NCI-H446 (cell line): Measurements from ENCODE around the gene NF2.

ENCODE experiments used
- DNase-seq, 2 experiments: peaks; one replicate each; lab custom pipeline; 2025; lab: John Stamatoyannopoulos, UW

Gene NF2

DNA sequence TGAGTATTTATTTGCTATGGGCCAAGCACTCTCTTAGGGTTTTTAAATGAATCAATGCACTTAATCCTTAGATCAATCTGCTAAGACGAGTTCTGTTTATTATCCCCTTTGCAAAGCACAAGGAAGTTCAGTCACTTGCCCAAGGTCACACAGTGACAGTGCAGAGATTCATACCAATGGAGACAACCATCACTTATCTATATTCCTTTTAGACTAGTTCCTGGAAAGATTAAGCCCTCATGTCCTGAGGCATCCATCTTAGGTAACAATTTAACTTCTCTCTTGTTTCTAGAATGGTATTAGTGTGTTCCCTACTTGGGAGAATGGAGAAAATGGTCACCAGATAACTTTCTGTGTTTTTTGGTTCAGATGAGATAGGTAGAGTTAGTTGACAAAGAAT is 28.3 kb downstream of the NF2 start:
- no peak for DNase-seq

DNA sequence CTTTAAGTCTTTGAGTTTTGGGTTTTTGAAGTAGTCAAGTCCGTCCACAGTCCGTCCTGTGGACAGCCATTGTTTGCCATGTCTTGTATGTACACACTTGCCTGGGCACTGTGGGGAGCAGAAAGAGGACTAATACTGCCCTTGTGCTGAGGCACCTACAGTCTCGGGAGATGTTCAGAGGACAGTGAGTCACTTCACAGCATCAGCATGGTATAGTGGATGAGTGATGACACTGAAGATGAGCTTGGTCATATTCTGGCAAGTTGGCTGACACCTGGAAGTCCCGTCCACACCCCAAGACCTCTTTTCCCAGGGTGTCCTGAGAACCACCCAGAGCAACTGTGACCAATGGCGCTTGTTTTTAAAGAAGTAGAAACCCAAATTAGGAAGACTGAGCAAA is 29.2 kb downstream of the NF2 start:
- DNase-seq = no peak

DNA sequence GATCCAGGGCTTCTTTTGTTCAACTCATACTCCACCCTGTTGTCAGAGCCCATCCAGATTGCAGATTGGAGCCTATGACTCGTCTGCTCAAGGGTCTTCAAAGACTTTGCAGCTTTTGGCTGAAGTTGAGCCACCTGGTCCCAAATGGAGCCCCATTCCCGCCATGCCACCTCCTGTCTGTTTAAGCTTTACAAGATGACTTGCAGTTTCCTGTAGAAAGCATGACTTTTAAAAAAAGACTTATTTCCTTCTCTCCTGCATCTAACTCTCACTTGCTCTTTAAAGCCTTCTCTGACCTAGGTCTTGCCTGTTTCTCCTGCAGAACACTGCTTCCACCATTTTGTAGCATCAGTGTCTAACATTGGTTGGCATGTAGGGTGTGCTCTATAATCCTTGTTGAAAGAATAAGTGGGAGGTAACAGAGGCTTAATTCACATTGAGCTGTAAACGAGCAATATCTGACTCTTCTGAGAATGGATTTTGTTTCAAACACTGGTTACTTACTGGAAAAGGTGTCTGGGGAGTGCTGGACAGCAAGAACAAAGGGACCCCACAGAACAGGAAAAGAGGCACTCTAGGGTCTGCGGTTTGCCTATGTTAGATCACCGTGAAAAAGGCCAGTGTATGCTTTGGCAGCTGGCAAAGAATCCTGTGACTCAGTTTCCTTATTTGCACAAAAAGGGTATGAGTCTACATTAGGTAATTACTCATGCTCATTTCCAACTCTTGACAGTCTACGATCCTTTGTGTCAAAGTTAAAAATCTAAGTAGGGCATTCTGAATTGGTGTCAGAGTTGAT is 30.3 kb downstream of the NF2 start:
- peak in 1 of 2 experiments; percentile 15 for DNase-seq

DNA sequence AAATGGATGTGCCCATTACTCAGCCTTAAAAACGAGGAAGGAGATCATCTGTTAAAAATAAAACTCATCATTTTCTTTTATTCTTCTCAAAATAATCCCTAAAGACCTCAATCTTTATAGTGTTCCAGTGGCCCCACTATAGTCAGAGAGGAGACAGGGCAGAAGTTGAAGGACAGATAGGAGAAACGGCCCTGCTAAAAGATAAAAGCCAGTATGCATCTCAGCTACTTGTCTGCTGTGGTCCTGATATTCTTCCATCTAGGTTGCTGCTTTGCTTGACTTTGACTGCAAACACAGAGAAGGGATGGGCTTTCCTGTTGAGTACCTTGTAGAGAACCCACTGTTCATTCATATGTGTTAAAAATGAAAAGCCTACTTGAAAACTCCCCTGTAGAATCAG is 31.4 kb downstream of the NF2 start:
- DNase-seq = no peak

DNA sequence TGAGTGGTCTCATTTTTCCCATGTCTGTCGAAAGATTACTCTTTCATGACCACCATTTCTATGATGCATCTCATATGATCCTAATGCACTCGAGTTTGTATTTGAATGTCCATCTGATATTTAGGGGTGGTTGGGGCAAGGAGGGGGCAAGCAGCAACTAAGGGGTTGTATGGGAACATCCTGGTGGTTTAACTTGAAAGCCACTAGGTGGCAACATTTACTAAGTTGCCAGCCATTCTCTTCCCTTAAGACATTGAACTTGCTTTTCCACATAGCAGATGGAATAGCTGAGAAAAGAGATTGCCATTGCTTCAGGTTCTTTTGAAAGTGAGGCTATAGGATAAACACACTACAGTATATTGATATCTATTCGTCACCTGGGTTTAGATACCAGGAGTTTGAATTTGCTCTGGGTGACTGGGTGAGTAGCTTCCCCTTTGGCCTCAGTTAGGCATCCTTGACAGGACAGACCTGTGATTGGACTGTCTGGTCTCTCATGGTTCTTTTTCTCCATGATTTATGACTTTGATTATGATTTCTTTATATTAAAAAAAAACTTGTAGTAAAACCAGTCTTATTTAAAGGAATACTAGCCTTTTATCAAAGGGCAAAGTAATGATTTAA is 32.4 kb downstream of the NF2 start:
- peak; percentile 41 to 74 for DNase-seq

DNA sequence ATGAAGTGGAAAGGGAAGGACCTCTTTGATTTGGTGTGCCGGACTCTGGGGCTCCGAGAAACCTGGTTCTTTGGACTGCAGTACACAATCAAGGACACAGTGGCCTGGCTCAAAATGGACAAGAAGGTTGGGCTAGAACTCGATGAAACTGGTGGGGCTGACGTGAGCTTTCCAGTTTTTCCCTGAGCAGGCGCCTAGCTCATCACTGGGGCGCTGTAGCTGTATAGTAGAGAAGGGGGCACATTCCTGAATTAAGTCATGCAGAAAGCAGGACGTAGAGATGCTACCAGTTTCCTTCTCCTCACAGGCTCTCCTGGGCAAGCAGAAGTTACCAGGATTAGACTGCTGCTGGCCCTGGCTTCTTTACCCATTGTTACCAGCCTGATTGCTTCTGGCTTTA is 33.3 kb downstream of the NF2 start:
- no peak for DNase-seq

DNA sequence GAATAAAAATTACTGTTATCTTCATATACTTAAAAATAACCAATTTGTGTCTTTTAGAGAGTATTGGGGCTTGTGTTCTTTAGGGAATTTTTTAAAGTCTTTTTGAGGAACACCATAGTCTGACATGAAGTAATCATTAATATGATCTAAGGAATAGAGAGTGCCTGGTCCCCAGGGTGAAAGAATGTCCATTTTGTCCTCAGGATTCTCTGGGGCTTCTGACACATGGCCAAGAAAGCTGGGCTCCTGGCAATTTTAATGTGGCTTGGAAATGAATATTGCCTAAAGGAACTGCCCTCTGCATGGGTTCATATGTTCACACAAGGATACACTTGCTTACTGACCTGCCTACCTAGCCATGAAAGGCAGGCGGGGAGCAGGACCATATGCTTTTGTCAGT is 33.7 kb downstream of the NF2 start:
- no peak for DNase-seq

DNA sequence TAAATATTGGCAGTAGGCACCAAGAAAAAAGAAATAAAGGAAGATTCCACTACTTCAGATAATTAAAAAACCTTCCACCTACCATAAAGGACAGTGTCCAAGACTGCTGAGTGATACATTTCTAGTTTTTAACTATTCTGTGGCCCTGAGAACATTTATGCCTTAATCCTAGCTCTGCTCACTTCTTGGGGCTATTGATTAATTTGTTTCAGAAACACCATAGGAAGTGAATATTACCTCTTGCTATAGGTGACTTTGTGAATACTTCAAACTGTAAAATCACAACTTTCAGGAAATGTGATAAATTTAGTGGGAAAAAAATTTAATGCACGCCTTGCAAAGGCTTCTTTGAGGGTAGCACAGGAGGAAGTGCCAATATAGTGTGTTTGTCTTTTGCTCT is 35.2 kb downstream of the NF2 start:
- no peak for DNase-seq

DNA sequence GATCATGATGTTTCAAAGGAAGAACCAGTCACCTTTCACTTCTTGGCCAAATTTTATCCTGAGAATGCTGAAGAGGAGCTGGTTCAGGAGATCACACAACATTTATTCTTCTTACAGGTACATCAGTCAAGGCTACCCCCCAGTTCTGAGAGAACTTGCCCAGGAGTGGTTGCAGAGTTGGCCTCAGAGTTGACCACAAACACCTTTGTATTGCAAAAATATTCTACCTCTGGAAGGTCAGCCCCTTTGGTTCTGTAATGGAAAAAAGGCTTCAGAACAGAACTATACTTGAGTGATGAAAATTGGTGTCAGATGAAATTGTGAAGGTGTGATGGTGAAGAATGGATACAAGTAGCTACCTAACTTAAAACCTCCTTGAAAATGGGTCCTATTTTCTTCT is 35.7 kb downstream of the NF2 start:
- no peak for DNase-seq

DNA sequence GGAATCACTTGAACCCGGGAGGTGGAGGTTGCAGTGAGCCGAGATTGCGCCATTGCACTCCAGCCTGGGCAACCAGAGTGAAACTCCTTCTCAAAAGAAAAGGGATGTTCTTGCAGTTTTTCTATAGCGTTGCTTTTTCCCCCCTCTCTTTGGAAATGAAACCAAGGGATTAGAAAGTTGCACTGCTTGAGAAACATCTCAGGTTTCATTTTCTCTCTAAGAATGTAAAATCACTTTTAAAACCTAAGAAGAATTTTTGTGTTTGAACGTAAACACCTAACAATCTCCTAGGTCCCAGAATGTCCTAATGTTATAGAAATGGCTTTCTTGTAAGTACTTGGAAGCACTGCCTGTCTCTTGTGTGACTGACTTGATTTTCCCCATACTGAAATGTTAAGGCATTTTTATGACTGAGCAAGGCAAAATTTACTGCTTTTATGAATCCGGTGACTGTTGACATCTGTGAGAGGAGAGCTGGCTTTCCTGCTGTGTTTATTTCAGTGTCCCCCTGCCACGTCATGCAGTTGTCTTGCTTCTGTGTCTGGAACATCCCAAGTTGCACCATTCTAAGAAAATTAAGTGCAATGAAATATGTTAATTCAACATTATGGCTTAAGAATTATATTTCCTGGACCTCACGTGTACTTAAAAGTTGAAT is 37.7 kb downstream of the NF2 start:
- no peak for DNase-seq

DNA sequence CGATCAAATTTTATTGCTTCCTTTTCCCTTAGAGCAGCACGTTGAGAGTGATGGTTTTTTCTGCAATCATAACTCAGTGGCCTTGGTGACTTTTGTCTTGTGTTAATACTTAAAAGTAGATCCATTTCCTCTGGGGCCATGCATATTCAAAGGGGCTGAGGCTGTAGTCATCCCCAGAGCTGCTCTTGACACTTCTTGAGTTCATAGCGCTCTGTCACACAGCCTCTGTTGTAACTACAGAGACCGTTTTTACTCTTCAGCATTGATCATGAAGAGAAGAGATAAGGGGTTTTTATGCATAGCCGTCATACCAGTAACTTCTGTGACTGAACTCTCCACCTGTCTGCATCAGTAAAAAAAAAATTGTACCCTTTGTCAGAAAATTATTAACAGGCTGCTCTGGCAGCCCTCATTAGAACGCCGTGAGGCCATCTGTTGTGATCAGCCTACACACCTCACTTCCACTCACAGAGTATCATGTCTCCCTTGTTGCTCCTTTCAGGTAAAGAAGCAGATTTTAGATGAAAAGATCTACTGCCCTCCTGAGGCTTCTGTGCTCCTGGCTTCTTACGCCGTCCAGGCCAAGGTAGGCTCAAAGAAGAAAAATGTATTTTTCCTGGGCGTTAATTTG is 38.4 kb downstream of the NF2 start:
- no peak for DNase-seq

DNA sequence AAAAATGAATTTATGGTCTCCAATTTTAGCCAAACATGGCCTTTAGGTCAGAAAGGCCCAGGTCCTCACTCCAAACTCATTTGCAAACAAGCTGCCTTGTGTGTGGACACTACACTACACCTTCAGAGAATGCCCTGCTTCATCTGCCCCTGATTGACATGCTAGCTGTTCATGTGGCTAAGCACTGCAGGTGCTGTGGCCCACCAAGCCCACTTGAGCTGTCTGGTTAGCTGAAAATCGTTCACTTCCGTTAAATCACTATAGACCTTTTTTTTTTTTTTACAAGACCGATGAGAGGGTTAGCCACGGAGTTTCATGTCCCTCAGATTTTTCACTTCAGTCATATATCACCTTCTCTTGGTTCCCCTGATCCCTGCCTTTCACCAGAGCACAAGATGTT is 39.3 kb downstream of the NF2 start:
- DNase-seq = no peak

DNA sequence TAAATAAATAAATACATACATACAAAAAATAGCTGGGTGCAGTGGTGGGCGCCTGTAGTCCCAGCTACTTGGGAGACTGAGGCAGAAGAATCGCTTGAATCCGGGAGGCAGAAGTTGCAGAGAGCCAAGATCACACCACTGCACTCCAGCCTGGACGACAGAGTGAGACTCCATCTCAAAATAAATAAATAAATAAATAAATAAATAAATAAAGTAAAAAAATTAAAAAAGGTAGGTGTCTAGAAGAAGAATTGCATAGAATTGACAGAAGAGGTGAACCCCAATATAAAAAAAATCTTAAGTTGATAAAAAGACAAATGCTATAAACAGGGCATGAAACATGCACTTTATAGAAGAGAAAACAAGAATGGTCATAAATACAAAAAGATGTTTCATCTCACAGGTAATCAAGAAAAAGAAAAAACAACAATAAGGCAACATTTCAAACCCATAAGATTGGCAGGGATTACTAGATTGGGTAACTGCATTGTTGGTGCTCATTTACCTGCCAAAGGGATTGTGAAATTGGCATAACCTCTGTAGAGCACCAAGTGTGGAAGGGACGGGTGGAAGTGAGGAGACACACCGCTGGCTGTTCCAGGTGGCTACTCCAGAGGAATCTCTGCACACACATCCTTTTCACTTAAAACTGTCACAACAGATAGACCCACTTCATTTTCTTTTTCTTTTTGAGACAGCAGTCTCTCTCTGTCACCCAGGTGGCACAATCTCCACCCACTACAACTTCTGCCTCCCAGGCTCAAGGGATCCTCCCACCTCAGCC is 44.7 kb downstream of the NF2 start:
- no peak for DNase-seq

DNA sequence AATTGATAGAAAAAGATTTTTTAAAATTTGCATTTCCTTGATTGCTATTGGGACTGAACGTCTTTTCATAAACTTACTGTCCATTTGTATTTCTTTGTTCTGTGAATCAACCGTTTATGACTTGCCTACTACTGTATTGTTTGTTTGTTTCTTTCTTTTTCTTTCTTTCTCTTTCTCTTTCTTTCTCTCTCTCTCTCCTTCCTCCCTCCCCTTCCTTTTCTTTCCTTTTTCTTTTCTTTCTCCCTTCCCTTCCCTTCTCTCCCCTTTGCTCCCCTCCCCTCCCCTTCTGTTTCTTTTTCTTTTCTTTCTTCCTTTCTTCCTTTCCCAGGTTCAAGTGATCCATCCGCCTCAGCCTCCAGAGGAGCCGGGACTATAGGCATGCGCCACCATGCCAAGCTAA is 46.9 kb downstream of the NF2 start:
- no peak for DNase-seq

DNA sequence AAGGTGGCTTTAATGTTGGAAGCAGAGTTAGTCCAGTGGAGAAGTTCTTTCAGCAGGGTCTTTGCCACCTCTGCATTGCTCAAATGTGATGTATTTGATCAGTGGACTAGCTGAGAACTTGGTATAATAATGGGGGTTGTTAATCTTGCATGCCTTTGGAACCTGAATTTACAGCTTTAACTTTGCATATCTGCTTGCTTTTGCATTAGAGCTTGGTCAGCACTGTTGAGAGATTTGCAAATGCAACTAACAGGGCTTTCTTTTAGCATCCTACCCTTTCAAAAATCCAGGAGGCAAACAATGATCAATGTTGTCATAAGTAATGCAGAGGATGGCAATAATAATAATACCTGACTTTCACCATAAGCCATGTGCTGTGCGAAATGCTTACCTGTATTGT is 48.2 kb downstream of the NF2 start:
- DNase-seq = no peak

DNA sequence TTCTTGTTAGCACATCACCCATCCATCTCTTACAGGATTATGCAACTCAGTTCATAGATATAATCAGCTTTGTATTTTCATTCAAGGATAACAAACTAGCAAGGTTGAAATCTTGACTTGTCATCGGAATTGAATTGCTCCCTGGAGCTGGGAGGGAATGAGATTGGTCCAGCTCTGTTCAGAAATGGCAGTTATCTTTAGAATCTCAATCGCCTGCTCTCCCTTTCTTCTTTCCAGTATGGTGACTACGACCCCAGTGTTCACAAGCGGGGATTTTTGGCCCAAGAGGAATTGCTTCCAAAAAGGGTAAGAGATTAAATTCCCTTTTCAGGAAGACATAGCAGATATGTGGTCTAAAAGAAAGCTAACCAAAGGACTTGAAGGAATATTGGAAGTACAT is 51.0 kb downstream of the NF2 start:
- DNase-seq = no peak

DNA sequence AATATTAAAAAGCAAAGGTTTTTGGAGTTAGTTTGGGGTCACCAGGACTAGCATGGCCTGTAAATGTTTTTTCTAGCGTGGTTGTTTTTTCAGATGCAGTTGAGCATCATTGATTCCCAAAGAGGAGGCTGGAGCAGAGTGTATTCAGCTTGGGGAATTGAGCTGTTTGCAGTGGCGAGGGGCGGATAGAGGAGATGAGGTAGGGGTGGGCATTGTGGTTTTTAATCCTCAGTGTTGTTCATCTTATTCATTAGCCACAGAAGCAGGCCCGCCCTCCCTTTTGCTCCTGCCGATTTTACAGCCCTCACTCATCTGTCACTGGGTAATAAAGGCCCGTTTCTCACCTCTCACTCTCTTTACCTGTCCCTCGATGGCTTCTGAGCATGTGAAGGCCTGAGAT is 51.4 kb downstream of the NF2 start:
- no peak for DNase-seq

DNA sequence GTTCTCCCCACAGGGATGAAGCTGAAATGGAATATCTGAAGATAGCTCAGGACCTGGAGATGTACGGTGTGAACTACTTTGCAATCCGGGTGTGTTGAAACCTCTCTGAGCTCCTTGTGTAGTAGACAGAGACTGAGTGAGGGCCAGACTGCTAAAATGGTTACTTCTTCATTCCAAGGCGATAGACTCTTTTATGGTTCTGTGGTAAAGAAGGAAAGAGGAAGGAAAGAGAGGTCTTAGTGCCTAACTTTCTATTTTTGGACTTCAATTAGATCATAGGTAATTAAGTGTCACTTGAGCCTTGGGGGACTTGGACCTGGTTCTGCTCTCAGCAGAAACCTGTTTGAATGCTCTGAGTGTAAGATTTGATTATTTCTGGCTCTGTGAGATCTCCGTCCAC is 54.7 kb downstream of the NF2 start:
- DNase-seq = no peak

DNA sequence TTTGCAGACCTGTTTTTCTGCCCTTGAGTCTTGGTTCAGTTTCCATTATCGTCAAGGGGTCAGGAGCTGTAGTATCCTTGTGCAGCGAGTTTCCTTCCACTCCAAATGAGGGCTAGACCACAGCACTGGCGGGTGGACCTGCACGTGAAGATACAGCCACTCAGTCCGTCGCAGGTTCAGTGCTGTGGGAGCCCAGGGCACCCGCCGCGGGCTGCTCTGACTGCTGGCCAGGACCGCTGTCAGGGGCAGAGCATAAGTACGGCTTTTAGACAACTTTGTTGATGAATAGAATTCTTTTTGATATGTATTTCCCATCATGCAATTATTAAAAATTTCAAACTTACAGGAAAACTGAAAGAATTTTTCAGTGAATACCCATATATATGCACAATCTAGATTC is 56.6 kb downstream of the NF2 start:
- no peak for DNase-seq

DNA sequence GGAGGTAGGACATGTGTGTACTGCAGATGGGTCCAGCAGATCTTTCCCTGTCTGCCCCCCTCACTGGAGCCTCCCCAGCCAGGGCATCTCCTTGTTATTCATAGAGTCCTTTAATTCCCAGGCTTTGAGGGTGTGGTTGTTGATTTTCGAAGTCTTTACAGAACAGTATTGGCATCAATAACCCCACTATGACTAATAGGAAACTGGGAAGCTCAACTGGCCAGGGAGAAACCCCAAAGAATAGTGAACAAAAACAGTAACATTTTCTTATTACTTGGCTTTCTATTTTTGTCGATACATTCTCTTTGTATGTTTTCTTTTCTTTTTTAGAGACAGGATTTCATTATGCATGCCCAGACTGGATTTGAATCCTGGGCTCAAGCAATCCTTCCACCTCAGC is 57.9 kb downstream of the NF2 start:
- no peak for DNase-seq

DNA sequence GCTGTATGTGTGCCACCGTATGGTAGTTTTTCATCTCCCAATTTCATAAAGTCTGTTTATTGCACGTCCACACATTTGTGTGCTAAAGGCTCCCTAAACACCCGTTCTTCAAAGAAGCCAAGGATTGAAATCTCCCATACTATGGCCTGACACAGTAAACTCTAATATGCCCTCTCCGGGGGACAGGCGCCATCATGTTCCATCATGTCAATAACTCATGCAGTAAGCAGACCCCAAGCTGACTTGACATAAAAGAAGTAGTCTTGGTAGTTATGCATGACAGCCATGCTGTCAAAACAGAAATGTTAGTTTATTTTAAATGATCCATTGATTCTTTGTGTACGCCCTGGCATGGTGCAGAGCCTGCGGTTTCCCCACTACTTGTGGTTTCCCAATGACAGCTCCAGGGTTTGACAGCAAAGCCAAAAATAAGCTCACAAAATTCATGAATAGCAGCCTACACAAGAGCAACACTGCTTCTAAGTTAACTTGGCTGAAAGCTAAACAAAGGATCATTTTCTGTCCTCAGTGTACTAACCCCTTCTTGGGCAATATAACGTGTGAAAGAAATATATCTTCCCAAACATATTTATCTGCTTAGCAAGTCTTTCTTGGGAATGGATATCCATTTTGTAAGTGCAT is 59.9 kb downstream of the NF2 start:
- no peak for DNase-seq

DNA sequence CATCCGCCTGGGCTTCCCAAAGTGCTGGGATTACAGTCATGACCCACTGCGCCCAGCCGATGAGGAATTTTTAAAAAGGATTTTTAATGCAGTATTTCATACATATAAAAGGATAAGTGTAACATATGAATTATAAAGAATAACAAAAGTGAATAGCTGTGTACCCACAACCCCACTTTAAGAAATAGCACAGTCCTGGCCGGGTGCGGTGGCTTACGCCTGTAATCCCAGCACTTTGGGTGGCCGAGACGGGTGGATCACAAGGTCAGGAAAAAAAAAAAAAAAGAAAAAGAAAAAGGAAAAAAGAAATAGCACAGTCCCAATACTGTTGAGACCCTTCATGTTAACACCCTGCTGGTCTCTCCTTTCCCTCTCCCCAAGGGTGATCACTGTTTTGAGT is 62.1 kb downstream of the NF2 start:
- DNase-seq = no peak
